GM23338 (cell line): ENCODE measurements around the gene PNPLA8. TPM values are rescaled to one million over a fixed set of nuclear protein-coding genes. Genes with fewer than 3 reads are reported as not detected.

Experiments used
- ATAC-seq: fragments of 200-7000 bp; cut with Tn5 transposase; 3 replicates; pipeline ENCODE4 v1.9.1; 2020
- DNase-seq: peaks from one replicate; pipeline ENCODE4 v3.0.0-alpha.2; 2015; ENCODE audit warnings: low spot score
- H2AFZ ChIP-seq: fragments of 200-600 bp; sonication (generic); 2 replicates; pipeline ENCODE4 v1.8.0; 2016; ENCODE audit warnings: antibody characterized with exemption, mild to moderate bottlenecking, moderate library complexity
- H3F3A ChIP-seq: fragments of 200-600 bp; sonication (generic); replicated peaks from 2 replicates; pipeline ENCODE4 v1.8.0; 2017; ENCODE audit warnings: antibody characterized with exemption, mixed run types, low read depth
- H3K27ac ChIP-seq: fragments of 200-600 bp; sonication (generic); 2 replicates; pipeline ENCODE4 v1.6.1; 2016; ENCODE audit warnings: low read depth
- H3K27me3 ChIP-seq: fragments of 200-600 bp; sonication (generic); 2 replicates; pipeline ENCODE4 v1.8.0; 2016; ENCODE audit warnings: mild to moderate bottlenecking, mixed run types, moderate library complexity; ENCODE audit not compliant: insufficient read depth
- H3K36me3 ChIP-seq: fragments of 200-600 bp; sonication (generic); 2 replicates; pipeline ENCODE4 v1.8.0; 2016; ENCODE audit warnings: mild to moderate bottlenecking; ENCODE audit not compliant: insufficient read depth
- H3K4me1 ChIP-seq: fragments of 200-600 bp; sonication (generic); 2 replicates; pipeline ENCODE4 v1.8.0; 2016; ENCODE audit warnings: mild to moderate bottlenecking, moderate library complexity; ENCODE audit not compliant: insufficient read depth
- H3K4me2 ChIP-seq: fragments of 200-600 bp; sonication (generic); 2 replicates; pipeline ENCODE4 v1.7.1; 2017; ENCODE audit warnings: mixed run types
- H3K4me3 ChIP-seq: fragments of 200-600 bp; sonication (generic); 2 replicates; pipeline ENCODE4 v1.6.1; 2016; ENCODE audit warnings: mixed run types
- H3K79me2 ChIP-seq: fragments of 200-600 bp; sonication (generic); replicated peaks from 2 replicates; pipeline ENCODE4 v1.8.0; 2017; ENCODE audit warnings: mild to moderate bottlenecking; ENCODE audit not compliant: insufficient read depth
- H3K9me2 ChIP-seq: fragments of 200-600 bp; sonication (generic); 2 replicates; pipeline ENCODE4 v1.8.0; 2017; ENCODE audit not compliant: insufficient read depth
- H4K20me1 ChIP-seq: fragments of 200-600 bp; sonication (generic); replicated peaks from 2 replicates; pipeline ENCODE4 v1.8.0; 2017; ENCODE audit warnings: mild to moderate bottlenecking; ENCODE audit not compliant: insufficient read depth
- H3K27ac Mint-ChIP-seq: 2 replicates; pipeline ENCODE4 v1.8.0; 2020; ENCODE audit warnings: inconsistent platforms, mild to moderate bottlenecking, moderate library complexity, mixed read lengths
- H3K27me3 Mint-ChIP-seq: 3 replicates; pipeline ENCODE4 v1.8.0; 2022; ENCODE audit warnings: low read depth, mild to moderate bottlenecking, moderate library complexity, mixed read lengths, inconsistent platforms; ENCODE audit not compliant: insufficient read depth, poor library complexity
- H3K36me3 Mint-ChIP-seq: 3 replicates; pipeline ENCODE4 v1.8.0; 2021; ENCODE audit warnings: low read depth, mild to moderate bottlenecking, inconsistent platforms, moderate library complexity, mixed read lengths
- H3K4me1 Mint-ChIP-seq: 3 replicates; pipeline ENCODE4 v1.8.0; 2020; ENCODE audit warnings: mild to moderate bottlenecking, inconsistent platforms, mixed read lengths
- H3K4me3 Mint-ChIP-seq: 3 replicates; pipeline ENCODE4 v1.8.0; 2021; ENCODE audit warnings: moderate library complexity, mild to moderate bottlenecking, inconsistent platforms, mixed read lengths
- H3K9me3 Mint-ChIP-seq: 3 replicates; pipeline ENCODE4 v1.8.0; 2020; ENCODE audit warnings: moderate library complexity, mild to moderate bottlenecking, inconsistent platforms, mixed read lengths
- CREB1 ChIP-seq: fragments of 250-450 bp; sonication (Bioruptor Pico); IDR thresholded peaks from 2 replicates; pipeline ENCODE4 v1.5.0; 2020; ENCODE audit warnings: low read depth, mild to moderate bottlenecking, moderate library complexity
- CTCF ChIP-seq, 2 experiments: fragments of 200-600 bp in 1 of 2; sonication (generic) in 1 of 2; conservative IDR thresholded peaks; 2 replicates each; pipeline versions ENCODE4 v1.5.1 to v1.6.1; 2016 to 2017; ENCODE audit warnings: antibody characterized with exemption in 2 of 2, low read depth in 2 of 2, mild to moderate bottlenecking in 2 of 2, moderate library complexity in 1 of 2
- ETS1 ChIP-seq: IDR thresholded peaks from 2 replicates; pipeline ENCODE4 v1.6.1; 2016; ENCODE audit warnings: antibody characterized with exemption
- EZH2 ChIP-seq: fragments of 200-600 bp; sonication (generic); IDR thresholded peaks from one replicate; pipeline ENCODE4 v1.8.0; 2017; ENCODE audit warnings: antibody characterized with exemption, mild to moderate bottlenecking, low read depth; ENCODE audit not compliant: unreplicated experiment
- EZH2phosphoT487 ChIP-seq: fragments of 200-600 bp; sonication (generic); IDR thresholded peaks from one replicate; pipeline ENCODE4 v1.8.1; 2018; ENCODE audit warnings: antibody characterized with exemption; ENCODE audit not compliant: unreplicated experiment
- JUNB ChIP-seq: IDR thresholded peaks from one replicate; pipeline ENCODE4 v1.6.1; 2016; ENCODE audit warnings: antibody characterized with exemption; ENCODE audit not compliant: unreplicated experiment
- NANOG ChIP-seq: IDR thresholded peaks from 2 replicates; pipeline ENCODE4 v1.6.1; 2016; ENCODE audit warnings: antibody characterized with exemption, borderline replicate concordance
- POLR2AphosphoS5 ChIP-seq: IDR thresholded peaks from 2 replicates; pipeline ENCODE4 v1.6.1; 2016; ENCODE audit warnings: antibody characterized with exemption, low read depth
- REST ChIP-seq: IDR thresholded peaks from one replicate; pipeline ENCODE4 v1.6.1; 2018; ENCODE audit warnings: antibody characterized with exemption; ENCODE audit not compliant: unreplicated experiment
- STAT1 ChIP-seq: IDR thresholded peaks from one replicate; pipeline ENCODE4 v1.6.1; 2016; ENCODE audit warnings: antibody characterized with exemption; ENCODE audit not compliant: unreplicated experiment
- ZNF114 ChIP-seq: fragments of 250-450 bp; sonication (Bioruptor Pico); IDR thresholded peaks from 2 replicates; pipeline ENCODE4 v1.5.0; 2020; ENCODE audit warnings: mild to moderate bottlenecking, moderate library complexity
- ZNF331 ChIP-seq: fragments of 250-450 bp; sonication (Bioruptor Pico); IDR thresholded peaks from 2 replicates; pipeline ENCODE4 v1.5.0; 2020; ENCODE audit warnings: low read depth, mild to moderate bottlenecking, moderate library complexity
- ZNF462 ChIP-seq: fragments of 250-450 bp; sonication (Bioruptor Pico); IDR thresholded peaks from 2 replicates; pipeline ENCODE4 v1.5.0; 2020; ENCODE audit warnings: mild to moderate bottlenecking, moderate library complexity
- polyA plus RNA-seq: library from polyadenylated mRNA; unstranded; fragments of >200 nt; fragmentation: Nextera tagmentation; extraction: Ambion mirVana; gene quantifications from 2 replicates; pipeline ENCODE4 v1.2.1, GENCODE V29; 2016
- total RNA-seq: library from RNA; depleted of rRNA; stranded (reverse); fragments of >200 nt; shearing (Covaris generic); gene quantifications from 2 replicates; pipeline ENCODE4 v1.2.3, GENCODE V29; 2014

Gene PNPLA8
- total and polyA plus RNA-seq, 2 experiments from 2014 or later, result 12.5 to 13.6 TPM

- Histone ChIP-seq H4K20me1 (no peaks in the 10 kb centered on the region), H2AFZ (no peak overlapping the region), H3K79me2 (no peaks in the 10 kb centered on the region), H3K9me2 (no peaks in the 10 kb centered on the region), H3K4me2 (no peak overlapping the region), H3K27ac (no peak overlapping the region), H3K4me1 (no peaks in the 10 kb centered on the region), H3K4me3 (no peak overlapping the region), H3K36me3 (no peaks in the 10 kb centered on the region), H3K27me3 (no peaks in the 10 kb centered on the region), H3F3A (no peaks in the 10 kb centered on the region)
- no peaks in the 10 kb centered on the region for H3K36me3 Mint-ChIP-seq
- H3K27ac Mint-ChIP-seq, result no peak overlapping the region
- H3K4me1 Mint-ChIP-seq, result no peaks in the 10 kb centered on the region
- no peaks in the 10 kb centered on the region for H3K27me3 Mint-ChIP-seq
- no peaks in the 10 kb centered on the region for H3K9me3 Mint-ChIP-seq
- no peak for ATAC-seq
- no peak for DNase-seq
- H3K4me3 Mint-ChIP-seq, result no peak overlapping the region
- TF ChIP-seq JUNB (no peak), ZNF114 (CRISPR knock-in tag) (no peak), CREB1 (CRISPR knock-in tag) (no peak), EZH2phosphoT487 (no peak), ZNF462 (CRISPR knock-in tag) (no peak), REST (no peak), ZNF331 (CRISPR knock-in tag) (no peak), POLR2AphosphoS5 (no peak), NANOG (no peak), EZH2 (no peak), CTCF (conservative IDR thresholded peaks at IDR 0.05; ENCODE audit: low read depth in 2 of 2) (no peak), ETS1 (no peak), STAT1 (no peak)
Observed at GRCh38 chr7:108441392-108441955, 84.5 kb downstream of the PNPLA8 start.
